GM12878 (cell line): ENCODE data around the gene IRF8. TPM values are rescaled to one million over a fixed set of nuclear protein-coding genes. Genes with fewer than 3 reads are reported as not detected.

ENCODE experiments used
- ATAC-seq: fragments of 200-7000 bp; cut with Tn5 transposase; 3 replicates; pipeline ENCODE4 v1.9.1; 2020; ENCODE audit warnings: mild to moderate bottlenecking, moderate library complexity
- BruUV-seq: library from RNA; stranded (reverse); fragments of 400-500 nt; replicated peaks from 2 replicates; lab custom pipeline; 2021; lab: Mats Ljungman, UMichigan
- CTCF ChIA-PET: fragments of 300-600 bp; sonication (Branson Sonifier 250); formaldehyde crosslinking; extraction: SDS; loops from one replicate; lab custom pipeline; 2021; ENCODE audit warnings: inconsistent platforms; lab: Yijun Ruan, JAX
- POLR2A ChIA-PET: fragments of 350-600 bp; formaldehyde crosslinking; extraction: SDS; loops from one replicate; lab custom pipeline; 2021; ENCODE audit warnings: inconsistent platforms; lab: Charles Lee
- RAD21 ChIA-PET: fragments of 300-600 bp; sonication (Branson Sonifier 250); formaldehyde crosslinking; loops from one replicate; lab custom pipeline; 2023; ENCODE audit warnings: antibody characterized with exemption; ENCODE audit not compliant: unreplicated experiment; lab: Charles Lee
- SMC1A ChIA-PET: fragments of 300-600 bp; sonication (Branson Sonifier 250); formaldehyde crosslinking; loops from one replicate; lab custom pipeline; 2023; ENCODE audit not compliant: unreplicated experiment, uncharacterized antibody; lab: Charles Lee
- DNase-seq: peaks from one replicate; pipeline ENCODE4 v3.0.0-alpha.2; 2011; ENCODE audit warnings: low read depth, low spot score
- FAIRE-seq: peaks from 3 replicates; lab custom pipeline; 2011; peaks lifted over from hg19 to GRCh38; lab: Jason Lieb, UNC
- H2AFZ ChIP-seq: 2 replicates; pipeline ENCODE4 v1.6.0; 2011; ENCODE audit warnings: low read depth, low read length, control low read depth; ENCODE audit not compliant: control insufficient read depth
- H3K27ac ChIP-seq: 2 replicates; pipeline ENCODE4 v1.5.1; 2011; ENCODE audit warnings: control low read depth; ENCODE audit not compliant: control insufficient read depth, insufficient read depth
- H3K27me3 ChIP-seq, 2 experiments: replicated peaks in 1 of 2; 2 replicates each; pipeline versions ENCODE4 v1.6.0 to v1.6.1; 2011; ENCODE audit warnings: low read length in 1 of 2; ENCODE audit not compliant: control insufficient read depth in 2 of 2, insufficient read depth in 2 of 2
- H3K36me3 ChIP-seq, 2 experiments: 2 replicates each; pipeline ENCODE4 v1.5.1; 2011; ENCODE audit warnings: low read length in 1 of 2; ENCODE audit not compliant: control insufficient read depth in 2 of 2, insufficient read depth in 2 of 2
- H3K4me1 ChIP-seq: 2 replicates; pipeline ENCODE4 v1.6.1; 2011; ENCODE audit warnings: mild to moderate bottlenecking, low read length, moderate library complexity, mixed read lengths; ENCODE audit not compliant: control insufficient read depth, insufficient read depth
- H3K4me2 ChIP-seq: 2 replicates; pipeline ENCODE4 v1.6.0; 2011; ENCODE audit warnings: control low read depth; ENCODE audit not compliant: control insufficient read depth, insufficient read depth
- H3K4me3 ChIP-seq: fragments of 200-600 bp; sonication (generic); 2 replicates; pipeline ENCODE4 v1.5.1; 2016
- H3K79me2 ChIP-seq: 2 replicates; pipeline ENCODE4 v1.6.0; 2011; ENCODE audit warnings: low read length; ENCODE audit not compliant: control insufficient read depth, insufficient read depth
- H3K9ac ChIP-seq: 2 replicates; pipeline ENCODE4 v1.8.0; 2011; ENCODE audit warnings: low read length, control low read depth, mixed read lengths; ENCODE audit not compliant: control insufficient read depth, insufficient read depth
- H3K9me3 ChIP-seq: replicated peaks from 3 replicates; pipeline ENCODE4 v1.5.1; 2011; ENCODE audit warnings: mild to moderate bottlenecking, low read length; ENCODE audit not compliant: control insufficient read depth, insufficient read depth
- H4K20me1 ChIP-seq: 2 replicates; pipeline ENCODE4 v1.6.0; 2011; ENCODE audit not compliant: control insufficient read depth, insufficient read depth
- ASH2L ChIP-seq: fragments of 300-600, 200-600 bp; sonication (generic); IDR thresholded peaks from 2 replicates; pipeline ENCODE4 v1.6.1; 2017; ENCODE audit warnings: low read depth, mild to moderate bottlenecking, borderline replicate concordance
- BMI1 ChIP-seq: fragments of 450-650 bp; IDR thresholded peaks from 2 replicates; pipeline ENCODE4 v1.6.1; 2016; ENCODE audit warnings: mild to moderate bottlenecking, moderate library complexity, borderline replicate concordance
- CHD1 ChIP-seq: IDR thresholded peaks from 2 replicates; pipeline ENCODE4 v1.6.1; 2012; ENCODE audit warnings: low read depth, low read length, improper control_type of control experiment
- CHD4 ChIP-seq: fragments of 200-600 bp; sonication (generic); IDR thresholded peaks from 2 replicates; pipeline ENCODE4 v1.6.1; 2016; ENCODE audit warnings: mild to moderate bottlenecking
- FOXM1 ChIP-seq: IDR thresholded peaks from 2 replicates; pipeline ENCODE4 v1.6.1; 2012; ENCODE audit warnings: low read depth, mild to moderate bottlenecking, inconsistent platforms, low read length, moderate library complexity
- HDAC2 ChIP-seq: fragments of 200-600 bp; sonication (generic); IDR thresholded peaks from 2 replicates; pipeline ENCODE4 v1.6.1; 2017
- HDGF ChIP-seq: fragments of 450-650 bp; IDR thresholded peaks from 2 replicates; pipeline ENCODE4 v1.6.1; 2016; ENCODE audit warnings: antibody characterized with exemption
- KAT2A ChIP-seq: conservative IDR thresholded peaks from 2 replicates; pipeline ENCODE4 v1.6.1; 2011; ENCODE audit warnings: low read depth, low read length; ENCODE audit not compliant: control insufficient read depth
- MTA2 ChIP-seq: fragments of 450-650 bp; IDR thresholded peaks from 2 replicates; pipeline ENCODE4 v1.6.1; 2016; ENCODE audit warnings: low read depth, mild to moderate bottlenecking, moderate library complexity
- NRF1 ChIP-seq: conservative IDR thresholded peaks from 2 replicates; pipeline ENCODE4 v1.6.1; 2011; ENCODE audit warnings: mild to moderate bottlenecking, low read depth, low read length, improper control_type of control experiment
- SMARCA5 ChIP-seq: fragments of 450-650 bp; IDR thresholded peaks from 2 replicates; pipeline ENCODE4 v1.6.1; 2017; ENCODE audit warnings: mild to moderate bottlenecking
- TCF3 ChIP-seq: IDR thresholded peaks from 2 replicates; pipeline ENCODE4 v1.6.1; 2012; ENCODE audit warnings: low read depth, mild to moderate bottlenecking, low read length, borderline replicate concordance; ENCODE audit not compliant: insufficient read depth
- ZNF217 ChIP-seq: fragments of 450-650 bp; IDR thresholded peaks from 2 replicates; pipeline ENCODE4 v1.6.1; 2017; ENCODE audit warnings: antibody characterized with exemption, mild to moderate bottlenecking
- ZNF384 ChIP-seq: IDR thresholded peaks from 2 replicates; pipeline ENCODE4 v1.6.1; 2012; ENCODE audit warnings: low read depth, mild to moderate bottlenecking, low read length, improper control_type of control experiment, borderline replicate concordance
- ZNF687 ChIP-seq: fragments of 450-650 bp; IDR thresholded peaks from 2 replicates; pipeline ENCODE4 v1.6.1; 2017; ENCODE audit warnings: mild to moderate bottlenecking, moderate library complexity
- WGBS: methylation state at CpG from one replicate; pipeline ENCODE4 v1.1.6; 2016; ENCODE audit warnings: low lambda C conversion rate; ENCODE audit not compliant: insufficient replicate concordance, insufficient coverage; ENCODE audit errors: missing lambda C conversion rate; 5-methylcytosine and 5-hydroxymethylcytosine counted together
- in situ Hi-C: fragments of 300-500 bp; cut with MboI; formaldehyde crosslinking; loops from 9 replicates; pipeline ENCODE4 v1.14.3; 2018; ENCODE audit warnings: mixed read lengths
- intact Hi-C: fragments of 100-400 bp; cut with micrococcal nuclease; formaldehyde crosslinking; loops from one replicate; pipeline ENCODE4 v1.14.2; 2022; ENCODE audit not compliant: unreplicated experiment
- polyA plus RNA-seq, 11 experiments: library from polyadenylated mRNA; depleted of rRNA in 4 of 11; unstranded in 6 of 11; stranded (reverse) in 5 of 11; fragments of >200 nt; fragmentation: Nextera tagmentation in 4 of 11; fragmentation: Illumina TruSeq in 1 of 11; extraction: Ambion mirVana in 4 of 11; extraction: Trizol in 1 of 11; gene quantifications; 1 replicate in 1 of 11; 2 replicates in 10 of 11; pipeline versions ENCODE4 v1.2.1 to v1.2.3, GENCODE V29; 2011 to 2016; ENCODE audit warnings: inconsistent platforms in 2 of 11, missing spikeins in 2 of 11, low read depth in 1 of 11
- total RNA-seq, 4 experiments: library from RNA; depleted of rRNA in 3 of 4; stranded (reverse); fragments of >200 nt in 3 of 4; fragmentation: Illumina TruSeq in 1 of 4; extraction: Trizol in 1 of 4; gene quantifications; 2 replicates each; pipeline versions ENCODE4 v1.2.1 to v1.2.3, GENCODE V29; 2013 to 2021

The IRF8 gene
- total and polyA plus RNA-seq, 10 of the 15 experiments (the other 5 are each of a cell fraction or from before 2014, with no cell fraction given): 17.1 to 237 (median 172) TPM

- TF ChIP-seq ZNF687 (no peak), TCF3 (no peak), BMI1 (no peak), SMARCA5 (no peak), NRF1 (no peak), ASH2L (no peak)
These were observed 53.2 kb downstream of the IRF8 start (continued) for GRCh38 chr16:85952197-85952596.

- Histone ChIP-seq H3K27me3 (no peaks in the 10 kb centered on the region), H3K4me3 (no peak overlapping the region), H3K79me2 (peaks cover 3% of the 10 kb centered on the region; the same call in 1 of the 2 replicates), H3K4me1 (peaks cover 56% of the 10 kb centered on the region), H3K4me2 (no peak overlapping the region), H3K36me3 (no peaks in the 10 kb centered on the region), H4K20me1 (no peaks in the 10 kb centered on the region), H3K27ac (no peak overlapping the region), H3K9me3 (no peaks in the 10 kb centered on the region), H3K9ac (no peak overlapping the region), H2AFZ (no peak overlapping the region)
- TF ChIP-seq CHD4: no peak
- no peak for TF ChIP-seq CHD1
- TF ChIP-seq KAT2A: no peak
- no peak for TF ChIP-seq MTA2
- no peak for TF ChIP-seq HDAC2
- TF ChIP-seq FOXM1: no peak
- no peak for TF ChIP-seq HDGF
- no peak for TF ChIP-seq ZNF217
- TF ChIP-seq ZNF384: no peak
- SMC1A ChIA-PET: no interaction called here
- WGBS: 78% methylated on average over 5 of the region's 5 CpGs
- no TSS peak for BruUV-seq
- in situ Hi-C loops: no loop called here
- RAD21 ChIA-PET: interaction anchor here (0.9 to 1.1 kb wide), 2 partner anchors 63 to 133 kb away, joined by 3 read pairs; no protein-coding TSS in a partner anchor
- intact Hi-C loops: no loop called here
- FAIRE-seq (no peak), DNase-seq (no peak), ATAC-seq (no peak)
- POLR2A ChIA-PET: interaction anchor here (1.7 to 2.3 kb wide), 2 partner anchors 8 to 10 kb away, joined by 5 to 8 read pairs; no protein-coding TSS in a partner anchor
- CTCF ChIA-PET: interaction anchor here (1.7 kb wide), 1 partner anchor 22 kb away, joined by 5 read pairs; no protein-coding TSS in a partner anchor
These were observed 53.8 kb downstream of the IRF8 start for GRCh38 chr16:85952811-85953210.
